PC-9 (cell line): ENCODE results near the gene CXCR6. TPM values are rescaled to one million over a fixed set of nuclear protein-coding genes. Genes with fewer than 3 reads are reported as not detected.

Source experiments
- BruUV-seq: library from RNA; stranded (reverse); fragments of 400-500 nt; replicated peaks from 2 replicates; lab custom pipeline; 2021; lab: Mats Ljungman, UMichigan
- CTCF ChIA-PET: fragments of 300-600 bp; sonication (Branson Sonifier 250); formaldehyde crosslinking; loops from one replicate; lab custom pipeline; 2022; ENCODE audit warnings: antibody characterized with exemption; lab: Charles Lee
- POLR2A ChIA-PET: fragments of 300-600 bp; sonication (Branson Sonifier 250); formaldehyde crosslinking; loops from one replicate; lab custom pipeline; 2022; ENCODE audit warnings: antibody characterized with exemption; ENCODE audit not compliant: unreplicated experiment; lab: Charles Lee
- DNase-seq, 2 experiments: peaks; one replicate each; pipeline versions ENCODE4 v3.0.0 to v3.0.0-alpha.2; 2015 to 2022; ENCODE audit warnings: mixed read lengths in 1 of 2
- H2AFZ ChIP-seq: fragments of 200-600 bp; sonication (generic); 2 replicates; pipeline ENCODE4 v1.8.1; 2017; ENCODE audit warnings: antibody characterized with exemption
- H3F3A ChIP-seq: fragments of 200-600 bp; sonication (generic); 2 replicates; pipeline ENCODE4 v1.8.1; 2017; ENCODE audit warnings: antibody characterized with exemption, mild to moderate bottlenecking, low read depth; ENCODE audit not compliant: insufficient read depth
- H3K27ac ChIP-seq: fragments of 200-600 bp; sonication (generic); 2 replicates; pipeline ENCODE4 v1.6.1; 2016; ENCODE audit warnings: mixed run types
- H3K27me3 ChIP-seq: fragments of 200-600 bp; sonication (generic); 2 replicates; pipeline ENCODE4 v1.6.1; 2016; ENCODE audit warnings: low read depth, mixed run types; ENCODE audit not compliant: insufficient read depth
- H3K36me3 ChIP-seq: fragments of 200-600 bp; sonication (generic); 2 replicates; pipeline ENCODE4 v1.6.1; 2016; ENCODE audit warnings: low read depth, mixed run types
- H3K4me1 ChIP-seq: fragments of 200-600 bp; sonication (generic); replicated peaks from 2 replicates; pipeline ENCODE4 v1.6.1; 2016; ENCODE audit warnings: mixed run types; ENCODE audit not compliant: insufficient read depth
- H3K4me2 ChIP-seq: fragments of 200-600 bp; sonication (generic); 2 replicates; pipeline ENCODE4 v1.6.1; 2017; ENCODE audit warnings: mixed run types
- H3K4me3 ChIP-seq: fragments of 200-600 bp; sonication (generic); 2 replicates; pipeline ENCODE4 v1.6.1; 2016; ENCODE audit warnings: mixed run types
- H3K79me2 ChIP-seq: fragments of 200-600 bp; sonication (generic); 2 replicates; pipeline ENCODE4 v1.6.1; 2017; ENCODE audit warnings: low read depth, mixed run types
- H3K9me2 ChIP-seq: fragments of 200-600 bp; sonication (generic); 2 replicates; pipeline ENCODE4 v1.8.1; 2017; ENCODE audit warnings: mild to moderate bottlenecking; ENCODE audit not compliant: insufficient read depth
- H3K9me3 ChIP-seq: fragments of 200-600 bp; sonication (generic); 2 replicates; pipeline ENCODE4 v1.8.1; 2016; ENCODE audit warnings: low read depth; ENCODE audit not compliant: insufficient read depth
- H4K20me1 ChIP-seq: fragments of 200-600 bp; sonication (generic); 2 replicates; pipeline ENCODE4 v1.8.1; 2017; ENCODE audit not compliant: insufficient read depth
- CTCF ChIP-seq: fragments of 200-600 bp; sonication (generic); conservative IDR thresholded peaks from 2 replicates; pipeline ENCODE4 v1.6.1; 2017; ENCODE audit warnings: mixed run types, antibody characterized with exemption, mild to moderate bottlenecking, moderate library complexity
- EZH2 ChIP-seq: fragments of 200-600 bp; sonication (generic); IDR thresholded peaks from 2 replicates; pipeline ENCODE4 v1.8.0; 2017; ENCODE audit warnings: antibody characterized with exemption, low read depth
- intact Hi-C: fragments of 100-400 bp; cut with micrococcal nuclease; formaldehyde crosslinking; loops from one replicate; pipeline ENCODE4 v1.10.0; 2022; ENCODE audit not compliant: unreplicated experiment
- total RNA-seq: library from RNA; stranded (reverse); gene quantifications from 2 replicates; pipeline ENCODE4 v1.2.3, GENCODE V29; 2021

CXCR6 gene
- total RNA-seq, 1 experiment from 2014 or later, result 0.74 TPM

DNA sequence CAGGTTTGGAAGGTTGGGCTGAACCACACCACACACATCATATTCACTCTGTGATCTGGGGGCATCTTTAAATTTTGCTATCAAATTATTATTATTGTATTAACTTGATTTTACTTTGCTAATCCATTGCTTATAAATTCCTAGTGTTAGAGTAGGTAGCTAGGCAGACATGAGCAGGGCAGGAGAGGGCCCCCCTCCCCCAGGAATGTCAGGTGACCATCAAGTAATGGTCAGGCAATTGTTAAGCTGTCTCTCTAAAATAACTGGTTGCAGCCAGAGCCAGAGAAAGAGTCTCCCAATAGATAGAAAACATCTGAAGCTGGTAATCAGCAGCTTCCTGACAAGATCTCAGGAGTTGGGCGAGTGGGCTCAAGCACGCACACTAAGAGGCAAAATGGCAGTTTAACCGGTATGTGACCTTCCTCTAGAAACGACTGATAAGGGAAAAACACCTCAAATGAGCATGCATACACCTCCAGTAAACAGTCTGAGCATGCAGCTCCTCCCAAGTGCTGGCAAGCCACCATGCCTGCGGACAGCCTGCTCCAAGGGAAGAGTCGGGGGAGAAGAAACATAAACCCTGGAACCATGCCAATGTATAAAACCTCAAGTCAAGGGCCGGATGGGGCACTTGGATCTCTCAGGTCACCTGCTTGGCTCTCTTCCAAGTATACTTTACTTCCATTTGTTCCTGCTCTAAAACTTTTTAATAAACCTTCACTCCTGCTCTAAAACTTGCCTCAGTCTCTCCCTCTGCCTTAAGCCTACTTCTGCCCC lies 3.1 kb upstream of the CXCR6 start:
- H2AFZ ChIP-seq, result no peak overlapping the region
- H3K4me1 ChIP-seq, result peaks cover 8% of the 10 kb centered on the region; the same call in 1 of the 2 replicates
- no peaks in the 10 kb centered on the region for H3K79me2 ChIP-seq
- ChIA-PET POLR2A (interaction anchor here (0.6 kb wide), 1 partner anchor 33 kb away, joined by 4 read pairs; no protein-coding TSS in a partner anchor), CTCF (interaction anchor here (0.7 to 2.2 kb wide), 4 partner anchors 125 to 223 kb away, joined by 3 to 11 read pairs (median 4); no protein-coding TSS in a partner anchor)
- H4K20me1 ChIP-seq, result no peaks in the 10 kb centered on the region
- no peak overlapping the region for H3K27ac ChIP-seq
- H3K9me3 ChIP-seq, result no peaks in the 10 kb centered on the region
- no peak for TF ChIP-seq CTCF
- TF ChIP-seq EZH2, result no peak
- H3K36me3 ChIP-seq, result peaks cover 5% of the 10 kb centered on the region
- H3K9me2 ChIP-seq, result no peaks in the 10 kb centered on the region
- H3K27me3 ChIP-seq, result no peaks in the 10 kb centered on the region
- no peaks in the 10 kb centered on the region; the same call in 1 of the 2 replicates for H3F3A ChIP-seq
- peak in 1 of 2 experiments; percentile 55 for DNase-seq
- H3K4me2 ChIP-seq, result no peak overlapping the region
- no TSS peak for BruUV-seq
- no peak overlapping the region for H3K4me3 ChIP-seq
- intact Hi-C loops, result no loop called here

GRCh38 chr3:45940781-45941365 lies 2.4 kb upstream of the CXCR6 start:
- H3K4me2 ChIP-seq, result no peak overlapping the region
- intact Hi-C loops, result no loop called here
- no peaks in the 10 kb centered on the region for H3K79me2 ChIP-seq
- H3K4me3 ChIP-seq, result no peak overlapping the region
- TF ChIP-seq CTCF (no peak), EZH2 (no peak)
- H3K4me1 ChIP-seq, result peaks cover 8% of the 10 kb centered on the region; the same call in 1 of the 2 replicates
- no peaks in the 10 kb centered on the region for H4K20me1 ChIP-seq
- CTCF ChIA-PET, result no interaction called here
- H3K36me3 ChIP-seq, result peaks cover 5% of the 10 kb centered on the region
- POLR2A ChIA-PET, result no interaction called here
- no peaks in the 10 kb centered on the region; the same call in 1 of the 2 replicates for H3F3A ChIP-seq
- peak in 1 of 2 experiments; percentile 45 for DNase-seq
- no peak overlapping the region for H2AFZ ChIP-seq
- H3K9me2 ChIP-seq, result no peaks in the 10 kb centered on the region
- no TSS peak for BruUV-seq
- H3K27ac ChIP-seq, result no peak overlapping the region
- H3K27me3 ChIP-seq, result no peaks in the 10 kb centered on the region
- no peaks in the 10 kb centered on the region for H3K9me3 ChIP-seq

GRCh38 chr3:45942051-45942825 lies 1.0 kb upstream of the CXCR6 start:
- BruUV-seq, result no TSS peak
- peaks cover 8% of the 10 kb centered on the region; the same call in 1 of the 2 replicates for H3K4me1 ChIP-seq
- H3F3A ChIP-seq, result no peaks in the 10 kb centered on the region; the same call in 1 of the 2 replicates
- ChIA-PET CTCF (no interaction called here), POLR2A (no interaction called here)
- no peak overlapping the region for H3K4me2 ChIP-seq
- H3K36me3 ChIP-seq, result peaks cover 4% of the 10 kb centered on the region; the same call in 1 of the 2 replicates
- no peaks in the 10 kb centered on the region for H4K20me1 ChIP-seq
- no peak for TF ChIP-seq EZH2
- no peak for TF ChIP-seq CTCF
- no peak overlapping the region for H3K27ac ChIP-seq
- DNase-seq, result no peak
- no peaks in the 10 kb centered on the region for H3K79me2 ChIP-seq
- H3K27me3 ChIP-seq, result no peaks in the 10 kb centered on the region
- no peak overlapping the region for H3K4me3 ChIP-seq
- H2AFZ ChIP-seq, result no peak overlapping the region
- H3K9me2 ChIP-seq, result no peaks in the 10 kb centered on the region
- no peaks in the 10 kb centered on the region for H3K9me3 ChIP-seq
- intact Hi-C loops, result no loop called here
